HepG2 (cell line): ENCODE data around the gene JOSD2. TPM values are rescaled to one million over a fixed set of nuclear protein-coding genes. Genes with fewer than 3 reads are reported as not detected.

Source experiments
- CC2D1A ChIP-seq: sonication (generic); formaldehyde crosslinking; IDR thresholded peaks from 2 replicates; pipeline ENCODE4 v1.8.1; 2023; ENCODE audit warnings: mild to moderate bottlenecking, missing genetic modification reagents
- HNRNPLL ChIP-seq: fragments of 200-400 bp; formaldehyde crosslinking; IDR thresholded peaks from 2 replicates; pipeline ENCODE4 v1.6.1; 2017; ENCODE audit warnings: mild to moderate bottlenecking, low read depth, low read length; ENCODE audit not compliant: poor library complexity, severe bottlenecking
- MEF2D ChIP-seq: sonication (generic); formaldehyde crosslinking; IDR thresholded peaks from 2 replicates; pipeline ENCODE4 v1.5.1; 2020; ENCODE audit warnings: mild to moderate bottlenecking, missing genetic modification reagents
- MTA1 ChIP-seq: sonication (generic); formaldehyde crosslinking; IDR thresholded peaks from 2 replicates; pipeline ENCODE4 v1.4.0; 2020; ENCODE audit warnings: missing genetic modification reagents, mild to moderate bottlenecking, borderline replicate concordance
- MXD1 ChIP-seq: sonication (generic); formaldehyde crosslinking; IDR thresholded peaks from 2 replicates; pipeline ENCODE4 v1.4.0; 2020; ENCODE audit warnings: mild to moderate bottlenecking, missing genetic modification reagents
- MXD3 ChIP-seq: IDR thresholded peaks from 2 replicates; pipeline ENCODE4 v1.6.1; 2016; ENCODE audit warnings: mild to moderate bottlenecking, missing biosample characterization, missing genetic modification reagents
- RBFOX2 ChIP-seq: fragments of 200-400 bp; formaldehyde crosslinking; IDR thresholded peaks from 2 replicates; pipeline ENCODE4 v1.6.1; 2017; ENCODE audit warnings: low read depth, mild to moderate bottlenecking, low read length
- RNF2 ChIP-seq: fragments of 450-650 bp; conservative IDR thresholded peaks from 2 replicates; pipeline ENCODE4 v1.6.1; 2016; ENCODE audit warnings: low read depth
- TAF15 ChIP-seq: fragments of 200-400 bp; formaldehyde crosslinking; IDR thresholded peaks from one replicate; pipeline ENCODE4 v1.6.1; 2018; ENCODE audit warnings: mild to moderate bottlenecking, low read depth, low read length; ENCODE audit not compliant: poor library complexity, severe bottlenecking
- UBTF ChIP-seq: sonication (generic); formaldehyde crosslinking; IDR thresholded peaks from 2 replicates; pipeline ENCODE4 v1.4.0; 2020; ENCODE audit warnings: mild to moderate bottlenecking, missing genetic modification reagents
- ZNF124 ChIP-seq: sonication (generic); formaldehyde crosslinking; IDR thresholded peaks from 2 replicates; pipeline ENCODE4 v1.4.0; 2020; ENCODE audit warnings: missing genetic modification reagents
- ZNF576 ChIP-seq: sonication (generic); formaldehyde crosslinking; IDR thresholded peaks from 2 replicates; pipeline ENCODE4 v1.4.0; 2020; ENCODE audit warnings: mild to moderate bottlenecking, missing genetic modification reagents
- polyA plus RNA-seq, 8 experiments: library from polyadenylated mRNA; depleted of rRNA in 3 of 8; stranded (reverse) in 7 of 8; unstranded in 1 of 8; fragments of >200 nt; fragmentation: Illumina TruSeq in 4 of 8; extraction: Trizol in 4 of 8; gene quantifications; 2 replicates each; pipeline versions ENCODE4 v1.2.1 to v1.2.3, GENCODE V29; 2011 to 2016; ENCODE audit warnings: low read depth in 4 of 8, missing spikeins in 1 of 8, mixed read lengths in 1 of 8; ENCODE audit not compliant: insufficient read depth in 1 of 8
- total RNA-seq, 5 experiments: library from RNA; depleted of rRNA; stranded (reverse); fragments of >200 nt; fragmentation: Illumina TruSeq; extraction: Trizol; gene quantifications; 2 replicates each; pipeline ENCODE4 v1.2.3, GENCODE V29; 2016; ENCODE audit warnings: low read depth in 1 of 5
- TF ChIP-seq, protein P1 (sequence below): sonication (generic); formaldehyde crosslinking; IDR thresholded peaks from 2 replicates; pipeline ENCODE4 v1.8.1; 2022; ENCODE audit warnings: low read depth, mild to moderate bottlenecking, missing genetic modification reagents
- TF ChIP-seq, protein P2 (sequence below): sonication (generic); formaldehyde crosslinking; IDR thresholded peaks from 2 replicates; pipeline ENCODE4 v1.4.0; 2020; ENCODE audit warnings: missing genetic modification reagents, mild to moderate bottlenecking, borderline replicate concordance

The JOSD2 gene
- total and polyA plus RNA-seq, 2 of the 13 experiments (the other 11 are each of a cell fraction or from before 2014, with no cell fraction given), result 2.0 to 4.1 TPM

DNA sequence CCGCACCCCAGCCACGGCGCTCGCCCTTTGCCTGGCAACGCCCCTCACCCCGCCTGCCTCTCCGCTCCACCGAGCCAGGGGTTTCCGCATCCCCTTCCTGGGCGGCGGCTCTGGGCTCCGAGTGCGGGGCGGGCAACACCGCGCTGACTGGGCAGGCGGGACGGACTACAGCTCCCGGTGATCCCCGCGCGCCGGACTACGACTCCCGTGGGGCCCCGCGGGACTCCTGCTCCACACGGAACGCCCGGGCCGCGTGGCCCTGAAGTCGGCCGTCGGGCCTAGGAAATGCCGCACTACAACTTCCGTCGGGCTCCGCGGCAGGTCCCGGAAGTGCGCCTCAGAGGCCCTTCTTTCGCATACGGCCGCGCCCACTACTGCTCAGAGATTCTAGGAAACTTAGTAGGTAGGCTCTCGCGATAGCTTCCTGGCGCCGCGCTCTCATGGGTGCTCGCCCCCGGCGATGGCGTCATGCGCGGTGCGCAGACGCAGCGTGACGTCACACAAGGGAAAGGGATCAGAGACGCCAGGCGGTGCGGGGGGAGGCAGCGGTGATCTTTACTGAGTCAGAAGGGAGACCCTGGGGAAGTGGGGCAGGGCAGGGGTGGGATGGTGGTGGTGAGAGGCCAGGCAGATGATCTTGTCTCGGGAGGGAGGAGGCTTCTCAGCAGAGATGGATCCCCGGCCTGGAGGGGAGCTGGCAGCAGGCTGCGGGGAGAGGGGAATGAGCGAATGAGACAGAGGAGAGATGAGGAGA lies at the start of gene JOSD2 (continued):
- no peak for TF ChIP-seq ZNF124 (CRISPR knock-in tag)
- TF ChIP-seq MEF2D (CRISPR knock-in tag), result 0 out of 2 replicates have a peak, but pooled peaks have one; percentile 27
- peak; percentile 41 for TF ChIP-seq HNRNPLL
- TF ChIP-seq, protein P1, sequence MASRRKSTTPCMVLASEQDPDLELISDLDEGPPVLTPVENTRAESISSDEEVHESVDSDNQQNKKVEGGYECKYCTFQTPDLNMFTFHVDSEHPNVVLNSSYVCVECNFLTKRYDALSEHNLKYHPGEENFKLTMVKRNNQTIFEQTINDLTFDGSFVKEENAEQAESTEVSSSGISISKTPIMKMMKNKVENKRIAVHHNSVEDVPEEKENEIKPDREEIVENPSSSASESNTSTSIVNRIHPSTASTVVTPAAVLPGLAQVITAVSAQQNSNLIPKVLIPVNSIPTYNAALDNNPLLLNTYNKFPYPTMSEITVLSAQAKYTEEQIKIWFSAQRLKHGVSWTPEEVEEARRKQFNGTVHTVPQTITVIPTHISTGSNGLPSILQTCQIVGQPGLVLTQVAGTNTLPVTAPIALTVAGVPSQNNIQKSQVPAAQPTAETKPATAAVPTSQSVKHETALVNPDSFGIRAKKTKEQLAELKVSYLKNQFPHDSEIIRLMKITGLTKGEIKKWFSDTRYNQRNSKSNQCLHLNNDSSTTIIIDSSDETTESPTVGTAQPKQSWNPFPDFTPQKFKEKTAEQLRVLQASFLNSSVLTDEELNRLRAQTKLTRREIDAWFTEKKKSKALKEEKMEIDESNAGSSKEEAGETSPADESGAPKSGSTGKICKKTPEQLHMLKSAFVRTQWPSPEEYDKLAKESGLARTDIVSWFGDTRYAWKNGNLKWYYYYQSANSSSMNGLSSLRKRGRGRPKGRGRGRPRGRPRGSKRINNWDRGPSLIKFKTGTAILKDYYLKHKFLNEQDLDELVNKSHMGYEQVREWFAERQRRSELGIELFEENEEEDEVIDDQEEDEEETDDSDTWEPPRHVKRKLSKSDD (CRISPR knock-in tag), result peak; percentile 99
- no peak for TF ChIP-seq TAF15
- TF ChIP-seq RBFOX2, result peak; percentile 76
- TF ChIP-seq CC2D1A (CRISPR knock-in tag), result no peak
- peak; percentile 26; the same call in 1 of the 2 replicates for TF ChIP-seq MTA1
- TF ChIP-seq, protein P2, sequence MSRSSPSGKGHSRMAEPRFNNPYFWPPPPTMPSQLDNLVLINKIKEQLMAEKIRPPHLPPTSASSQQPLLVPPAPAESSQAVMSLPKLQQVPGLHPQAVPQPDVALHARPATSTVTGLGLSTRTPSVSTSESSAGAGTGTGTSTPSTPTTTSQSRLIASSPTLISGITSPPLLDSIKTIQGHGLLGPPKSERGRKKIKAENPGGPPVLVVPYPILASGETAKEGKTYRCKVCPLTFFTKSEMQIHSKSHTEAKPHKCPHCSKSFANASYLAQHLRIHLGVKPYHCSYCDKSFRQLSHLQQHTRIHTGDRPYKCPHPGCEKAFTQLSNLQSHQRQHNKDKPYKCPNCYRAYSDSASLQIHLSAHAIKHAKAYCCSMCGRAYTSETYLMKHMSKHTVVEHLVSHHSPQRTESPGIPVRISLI (CRISPR knock-in tag), result no peak
- TF ChIP-seq MXD3 (CRISPR knock-in tag), result 0 out of 2 replicates have a peak, but pooled peaks have one; percentile 60
- TF ChIP-seq UBTF (CRISPR knock-in tag), result 0 out of 2 replicates have a peak, but pooled peaks have one; percentile 22
- TF ChIP-seq ZNF576 (CRISPR knock-in tag), result no peak
- TF ChIP-seq MXD1 (CRISPR knock-in tag), result peak; percentile 44; the same call in 1 of the 2 replicates
- TF ChIP-seq RNF2, result no peak
